Measurements from ENCODE around the gene SYCE3.

- TF ChIP-seq SIN3A (IDR thresholded peaks at IDR 0.05; ENCODE audit: borderline replicate concordance, low read depth, low read length), result no peak
- TF ChIP-seq, protein P1, sequence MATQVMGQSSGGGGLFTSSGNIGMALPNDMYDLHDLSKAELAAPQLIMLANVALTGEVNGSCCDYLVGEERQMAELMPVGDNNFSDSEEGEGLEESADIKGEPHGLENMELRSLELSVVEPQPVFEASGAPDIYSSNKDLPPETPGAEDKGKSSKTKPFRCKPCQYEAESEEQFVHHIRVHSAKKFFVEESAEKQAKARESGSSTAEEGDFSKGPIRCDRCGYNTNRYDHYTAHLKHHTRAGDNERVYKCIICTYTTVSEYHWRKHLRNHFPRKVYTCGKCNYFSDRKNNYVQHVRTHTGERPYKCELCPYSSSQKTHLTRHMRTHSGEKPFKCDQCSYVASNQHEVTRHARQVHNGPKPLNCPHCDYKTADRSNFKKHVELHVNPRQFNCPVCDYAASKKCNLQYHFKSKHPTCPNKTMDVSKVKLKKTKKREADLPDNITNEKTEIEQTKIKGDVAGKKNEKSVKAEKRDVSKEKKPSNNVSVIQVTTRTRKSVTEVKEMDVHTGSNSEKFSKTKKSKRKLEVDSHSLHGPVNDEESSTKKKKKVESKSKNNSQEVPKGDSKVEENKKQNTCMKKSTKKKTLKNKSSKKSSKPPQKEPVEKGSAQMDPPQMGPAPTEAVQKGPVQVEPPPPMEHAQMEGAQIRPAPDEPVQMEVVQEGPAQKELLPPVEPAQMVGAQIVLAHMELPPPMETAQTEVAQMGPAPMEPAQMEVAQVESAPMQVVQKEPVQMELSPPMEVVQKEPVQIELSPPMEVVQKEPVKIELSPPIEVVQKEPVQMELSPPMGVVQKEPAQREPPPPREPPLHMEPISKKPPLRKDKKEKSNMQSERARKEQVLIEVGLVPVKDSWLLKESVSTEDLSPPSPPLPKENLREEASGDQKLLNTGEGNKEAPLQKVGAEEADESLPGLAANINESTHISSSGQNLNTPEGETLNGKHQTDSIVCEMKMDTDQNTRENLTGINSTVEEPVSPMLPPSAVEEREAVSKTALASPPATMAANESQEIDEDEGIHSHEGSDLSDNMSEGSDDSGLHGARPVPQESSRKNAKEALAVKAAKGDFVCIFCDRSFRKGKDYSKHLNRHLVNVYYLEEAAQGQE (IDR thresholded peaks at IDR 0.05; ENCODE audit: low read depth, low read length), result no peak
- TF ChIP-seq CTCF (IDR thresholded peaks at IDR 0.05), result no peak
- TF ChIP-seq FOXJ3 (CRISPR knock-in tag; IDR thresholded peaks at IDR 0.05), result no peak
- TF ChIP-seq PBX3 (IDR thresholded peaks at IDR 0.05), result no peak
- no peak for TF ChIP-seq TCF12 (IDR thresholded peaks at IDR 0.05)
- no peak for TF ChIP-seq RXRA (IDR thresholded peaks at IDR 0.05; ENCODE audit: borderline replicate concordance, low read depth)
- TF ChIP-seq JUND (IDR thresholded peaks at IDR 0.05), result no peak
- TF ChIP-seq NRF1 (IDR thresholded peaks at IDR 0.05; ENCODE audit: low read depth, low read length), result no peak
- no peak for TF ChIP-seq SMC3 (IDR thresholded peaks at IDR 0.05; ENCODE audit: low read depth, low read length)
- TF ChIP-seq ELF1 (IDR thresholded peaks at IDR 0.05), result no peak
- no peak for TF ChIP-seq EP300 (IDR thresholded peaks at IDR 0.05; ENCODE audit: borderline replicate concordance in 1 of 2, low read depth in 1 of 2, low read length in 1 of 2)
Measured at GRCh38 chr22:50570861-50571260, 8.1 kb upstream of the SYCE3 start.
